NCI-H526 treated with DMSO at 0.1 percent for 48 hours (cell line): ENCODE results near the gene P4HA2.

Source experiments
- DNase-seq: peaks from one replicate; lab custom pipeline; 2025; lab: John Stamatoyannopoulos, UW

Gene P4HA2

DNA sequence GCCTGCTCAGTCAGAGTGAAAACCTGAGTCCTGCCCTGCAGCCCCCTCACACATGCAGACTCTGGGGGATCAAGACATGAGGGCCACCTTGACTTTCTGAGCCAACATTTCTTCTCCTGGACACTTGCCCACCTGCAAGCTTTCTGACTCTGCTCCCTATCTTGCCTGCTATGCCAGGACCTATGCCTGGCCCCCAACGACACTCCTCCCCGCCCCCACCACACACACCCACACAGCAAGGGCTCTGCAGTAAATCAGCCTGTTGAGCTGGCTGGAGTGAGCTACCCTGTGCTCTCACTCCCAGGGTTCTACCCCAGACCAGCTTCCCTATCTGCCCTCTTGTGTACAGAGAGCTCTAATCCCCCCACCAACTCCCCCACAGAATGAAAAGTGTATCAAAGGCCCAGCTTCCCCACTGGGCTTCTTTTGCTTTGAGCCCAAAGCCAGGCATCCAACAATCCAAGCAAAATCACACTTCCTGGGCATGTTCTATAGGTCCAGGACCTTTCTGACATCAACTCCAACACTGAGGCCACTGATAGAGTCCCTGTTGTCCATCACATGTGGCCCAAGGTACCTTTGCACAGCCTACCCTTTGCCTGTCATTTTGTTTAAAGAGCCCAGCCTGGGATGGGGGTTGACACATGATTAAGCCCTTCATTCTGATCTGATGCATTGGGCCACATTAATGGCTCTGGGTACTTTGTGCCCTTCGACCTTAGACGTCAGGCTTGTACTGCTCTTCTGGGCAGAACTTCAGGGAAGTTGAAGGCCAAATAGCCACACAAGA is 37.1 kb upstream of the P4HA2 start:
- no peak for DNase-seq

- DNase-seq: no peak
Measured at GRCh38 chr5:132263548-132264261, 36.1 kb upstream of the P4HA2 start.

- no peak for DNase-seq
Measured at GRCh38 chr5:132262882-132263547, 35.4 kb upstream of the P4HA2 start.

- DNase-seq: no peak
Measured at GRCh38 chr5:132261881-132262845, 34.5 kb upstream of the P4HA2 start.

- no peak for DNase-seq
Measured at GRCh38 chr5:132260714-132261551, 33.3 kb upstream of the P4HA2 start.

DNA sequence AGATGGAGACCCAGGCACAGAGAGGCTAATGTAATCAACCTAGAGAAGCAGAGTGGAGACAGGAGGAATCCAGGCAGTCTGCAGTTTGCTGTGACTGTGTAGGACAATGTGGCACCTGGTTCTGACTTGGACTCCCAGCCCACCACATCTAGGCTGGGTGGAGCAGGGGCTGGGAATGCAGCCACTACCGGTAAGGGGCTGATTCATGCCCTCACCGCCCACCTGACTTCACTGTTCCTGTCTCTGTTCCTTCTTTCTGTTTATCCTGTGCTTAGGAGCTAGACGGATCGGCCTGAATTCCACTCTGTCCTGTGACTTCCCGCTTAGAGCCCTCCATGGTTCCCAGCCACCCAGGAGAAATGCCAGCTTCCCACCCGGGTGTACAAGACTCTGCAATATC is 32.4 kb upstream of the P4HA2 start:
- no peak for DNase-seq

DNA sequence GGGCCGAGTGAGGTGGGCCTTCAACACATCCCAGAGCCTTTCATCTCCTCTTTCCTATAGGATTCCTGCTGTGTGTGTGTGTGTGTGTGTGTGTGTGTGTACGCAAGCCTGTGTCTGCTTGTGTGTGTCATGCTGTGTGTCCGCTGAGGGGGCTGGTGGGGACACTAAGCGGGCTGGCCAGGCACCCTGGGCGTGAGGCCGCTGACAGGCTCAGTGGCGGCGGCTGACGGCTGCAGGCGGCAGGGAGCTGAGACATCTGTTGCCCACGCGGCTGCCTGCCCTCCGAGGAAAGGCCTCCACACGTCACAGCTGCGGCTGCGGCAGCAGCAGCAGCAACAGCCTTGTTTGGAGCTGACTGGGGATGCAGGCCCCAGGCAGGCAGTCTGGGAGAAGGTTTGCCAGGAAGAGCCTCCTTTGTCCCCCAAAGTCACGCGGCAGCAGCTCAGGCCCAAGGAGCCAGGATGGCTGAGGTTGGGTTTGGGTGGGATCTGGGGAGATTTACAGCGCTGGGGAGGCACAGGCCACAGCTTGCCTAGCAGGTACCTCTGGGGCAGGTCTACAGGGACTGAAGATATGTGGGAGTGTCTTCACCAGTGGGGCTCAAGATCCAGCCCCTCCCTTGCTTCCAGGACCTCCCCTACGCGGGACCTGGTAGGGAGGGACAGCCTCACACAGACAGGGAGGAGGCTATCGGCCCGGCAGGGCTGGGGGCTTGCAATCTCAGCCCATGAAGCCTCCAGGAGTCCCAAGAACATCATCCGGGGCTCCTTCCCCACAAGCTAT is 31.6 kb upstream of the P4HA2 start:
- no peak for DNase-seq

GRCh38 chr5:132258102-132259068 is 30.7 kb upstream of the P4HA2 start:
- no peak for DNase-seq

DNA sequence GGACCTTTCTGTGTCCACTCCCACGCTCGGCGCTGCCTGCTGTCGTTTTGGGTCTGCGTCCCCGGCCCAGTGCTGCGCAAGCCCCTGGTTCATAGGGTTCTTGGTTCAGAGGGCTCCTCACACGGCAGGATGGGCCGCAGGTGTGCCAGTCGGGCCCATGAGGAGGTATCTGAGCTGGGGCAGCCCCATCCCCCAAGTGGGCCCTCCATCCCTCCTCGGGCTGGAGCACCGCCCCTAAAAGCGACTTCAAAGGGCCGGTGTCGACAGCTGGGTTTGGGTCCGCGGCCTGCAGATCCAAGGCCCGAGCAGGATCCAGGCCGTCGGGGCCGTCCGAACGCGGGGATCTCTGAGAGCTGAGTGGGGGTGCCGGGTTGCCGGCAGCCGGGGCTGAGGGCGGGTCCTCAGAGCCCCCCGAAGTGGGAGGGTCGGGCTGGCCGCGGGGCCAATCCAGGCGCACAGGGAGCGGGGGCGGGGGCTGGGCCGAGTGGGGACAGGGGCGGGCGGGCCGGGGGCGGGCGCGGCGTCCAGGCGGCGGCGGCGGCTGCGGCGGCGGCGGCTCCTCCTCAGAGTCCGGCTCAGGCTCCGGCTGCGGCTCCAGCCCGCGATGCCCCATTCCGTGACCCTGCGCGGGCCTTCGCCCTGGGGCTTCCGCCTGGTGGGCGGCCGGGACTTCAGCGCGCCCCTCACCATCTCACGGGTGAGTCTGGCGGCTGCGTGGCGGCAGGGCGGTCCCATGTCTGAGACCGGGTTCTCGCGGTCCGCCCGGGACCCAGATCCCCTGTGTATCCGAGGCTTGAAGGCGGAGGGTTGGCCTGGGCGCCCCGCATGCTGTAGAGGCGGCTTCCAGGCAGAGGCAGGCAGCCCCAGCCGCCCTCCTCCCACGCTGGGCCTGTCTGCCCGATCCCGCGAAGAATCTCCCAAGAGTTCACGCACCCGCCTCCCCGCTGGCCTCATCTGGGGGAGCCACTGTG is 29.8 kb upstream of the P4HA2 start, which contains the start of gene PDLIM4:
Gene PDLIM4 (plus strand): TSS at position 566 of the 971 bp plus-strand sequence. CDS start 39 bp downstream, at position 605.
- DNase-seq: no peak

- no peak for DNase-seq
Measured at GRCh38 chr5:132256783-132257130, 29.1 kb upstream of the P4HA2 start.

DNA sequence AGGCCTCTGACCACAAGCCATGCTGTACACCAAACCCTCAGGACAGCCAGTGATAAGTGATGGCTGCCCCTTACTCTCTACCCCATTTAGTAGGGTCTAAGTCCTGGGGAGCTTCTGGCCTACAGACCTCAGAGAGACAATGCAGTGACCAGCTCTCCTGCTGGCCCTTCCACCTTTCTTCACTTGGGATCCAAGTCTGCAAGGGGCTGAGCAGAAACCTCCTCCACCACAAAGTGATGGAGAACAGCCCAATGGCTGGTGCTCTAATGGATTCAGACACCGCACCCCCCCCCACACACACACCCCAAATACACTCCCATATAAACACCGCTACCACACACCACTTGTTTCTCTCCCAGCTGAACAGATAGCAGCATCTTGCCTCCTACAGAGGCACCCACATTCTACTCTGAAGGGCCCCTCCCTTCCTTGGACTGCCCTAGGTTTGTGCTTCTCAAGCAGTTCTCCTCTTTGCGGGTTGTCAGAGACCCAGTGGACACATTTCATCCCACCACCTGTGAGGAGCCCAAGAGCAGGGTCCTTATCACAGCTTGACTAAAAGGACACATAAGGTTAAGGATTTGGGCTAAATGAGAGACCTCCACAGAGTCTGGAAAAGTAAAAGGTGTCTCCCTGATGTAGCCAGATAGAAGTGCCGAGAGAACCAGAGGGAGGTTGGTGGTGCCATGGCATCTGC is 28.6 kb upstream of the P4HA2 start:
- DNase-seq: no peak

DNA sequence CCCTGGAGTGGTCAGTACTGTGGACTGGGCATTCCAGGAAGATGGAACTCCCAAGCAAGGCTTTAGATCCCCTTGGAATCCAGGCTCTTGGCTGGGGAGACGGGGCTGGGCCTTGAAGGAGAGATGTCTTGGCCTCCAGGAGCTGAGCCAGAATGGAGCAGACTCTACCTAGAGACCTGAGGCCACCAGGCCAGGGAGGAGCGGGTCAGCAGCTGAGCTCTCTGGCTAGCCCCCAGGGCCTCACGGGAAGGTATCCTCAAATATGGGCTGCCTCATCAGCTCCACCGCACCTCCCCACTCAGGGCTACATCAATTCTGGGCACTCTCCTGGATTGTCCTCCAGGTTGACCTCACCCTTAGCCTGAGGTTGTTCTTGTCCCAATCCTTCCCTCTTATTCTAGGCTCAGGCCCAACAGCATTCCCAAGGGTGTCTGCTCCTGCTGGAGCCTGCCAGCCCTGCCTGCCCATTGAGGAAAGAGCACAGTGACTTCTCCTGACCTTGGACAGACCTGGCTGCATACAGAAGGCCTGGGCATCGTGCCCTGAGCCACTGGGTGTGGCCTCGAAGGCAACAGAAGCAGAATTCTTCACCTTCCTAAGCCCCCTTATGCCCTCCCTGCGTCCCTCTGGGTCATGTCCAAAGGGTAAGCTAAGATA is 26.8 kb upstream of the P4HA2 start:
- DNase-seq: no peak

GRCh38 chr5:132253452-132254320 is 26.0 kb upstream of the P4HA2 start:
- DNase-seq: no peak

GRCh38 chr5:132253008-132253441 is 25.4 kb upstream of the P4HA2 start:
- no peak for DNase-seq

DNA sequence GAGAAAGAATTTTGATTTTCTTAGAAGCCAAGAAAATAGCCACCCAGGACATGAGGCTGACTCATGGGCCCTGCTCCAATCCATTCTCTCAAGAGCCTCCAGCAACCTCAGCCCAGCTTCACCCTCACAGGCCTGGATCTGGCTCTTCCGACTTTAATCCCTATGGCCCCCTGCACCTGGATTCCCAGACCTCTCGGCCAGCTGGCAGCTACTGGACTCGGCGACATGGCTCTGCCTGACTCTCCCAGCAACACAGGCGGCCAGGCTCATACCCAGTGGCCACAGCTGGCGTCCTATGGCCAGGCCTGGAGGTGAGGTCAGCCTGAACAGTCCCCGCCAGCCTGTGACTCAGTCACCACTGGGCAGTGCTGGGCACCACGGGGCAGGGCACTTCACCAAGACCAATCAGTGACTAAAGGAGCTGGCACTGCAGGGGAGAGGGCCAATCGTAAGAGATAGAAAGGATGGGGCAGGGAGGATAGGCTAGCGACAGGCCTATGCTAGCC is 23.6 kb upstream of the P4HA2 start:
- DNase-seq: no peak
